Stomach (tissue), 9 donors: ENCODE data around the gene ARID5B. TPM values are rescaled to one million over a fixed set of nuclear protein-coding genes. Genes with fewer than 3 reads are reported as not detected.

Experiments
- DNase-seq, 2 donors: peaks; one replicate each; pipeline versions ENCODE4 v3.0.0 to v3.0.0-alpha.2; 2013 to 2019
- H3K27ac ChIP-seq, 5 donors: fragments of 200-600 bp in 4 of 5; sonication (generic) in 4 of 5; one replicate each; pipeline ENCODE4 v1.5.1; 2013 to 2019; ENCODE audit warnings: mild to moderate bottlenecking in 1 of 5, moderate library complexity in 1 of 5
- H3K27me3 ChIP-seq, 3 donors: fragments of 200-600 bp; sonication (generic); one replicate each; pipeline ENCODE4 v1.5.1; 2017 to 2019; ENCODE audit warnings: mixed run types in 1 of 3
- H3K36me3 ChIP-seq, 4 donors: fragments of 200-600 bp; sonication (generic); 1 replicate in 3 of 4; 2 replicates in 1 of 4; pipeline ENCODE4 v1.5.1; 2016 to 2019
- H3K4me1 ChIP-seq, 4 donors: fragments of 200-600 bp; sonication (generic); one replicate each; pipeline ENCODE4 v1.5.1; 2016 to 2019
- H3K4me3 ChIP-seq, 4 donors: fragments of 200-600 bp; sonication (generic) in 3 of 4; one replicate each; pipeline ENCODE4 v1.5.1; 2016 to 2019; ENCODE audit warnings: mild to moderate bottlenecking in 1 of 4
- H3K9me3 ChIP-seq, 4 donors: fragments of 200-600 bp; sonication (generic); one replicate each; pipeline ENCODE4 v1.5.1; 2016 to 2019
- EP300 ChIP-seq: sonication (generic); formaldehyde crosslinking; IDR thresholded peaks from one replicate; pipeline ENCODE4 v1.6.1; 2017; ENCODE audit warnings: antibody characterized with exemption
- POLR2A ChIP-seq, 4 donors: fragments of 450-650 bp; IDR thresholded peaks; one replicate each; pipeline ENCODE4 v1.6.1; 2016; ENCODE audit warnings: antibody characterized with exemption in 4 of 4, control low read depth in 2 of 4, mild to moderate bottlenecking in 1 of 4, moderate library complexity in 1 of 4
- POLR2AphosphoS5 ChIP-seq, 3 donors: sonication (generic); formaldehyde crosslinking; IDR thresholded peaks; one replicate each; pipeline ENCODE4 v1.6.1; 2016; ENCODE audit warnings: antibody characterized with exemption in 3 of 3
- WGBS, 5 donors: extraction: QIAGEN DNeasy Blood & Tissue Kit in 3 of 5; methylation state at CpG; one replicate each; pipeline versions ENCODE4 v1.1.5 to v1.1.7; 2013 to 2018; 5-methylcytosine and 5-hydroxymethylcytosine counted together
- intact Hi-C: fragments of 100-400 bp; cut with DNase I; formaldehyde crosslinking; loops from one replicate; pipeline ENCODE4 v1.15.1; 2023; ENCODE audit warnings: low total_unique reads
- polyA plus RNA-seq, 3 donors: library from polyadenylated mRNA; stranded (reverse); fragments of 200-250 nt; gene quantifications; one replicate each; pipeline ENCODE4 v1.2.3, GENCODE V29; 2013
- total RNA-seq, 5 donors: library from RNA; depleted of rRNA; stranded (reverse); fragments of >200 nt; gene quantifications; one replicate each; pipeline versions ENCODE4 v1.1.0 to v1.2.3, GENCODE V29; 2014 to 2016
- TF ChIP-seq, protein P1 (sequence below), 7 experiments: fragments of 450-650 bp in 4 of 7; fragments of 200-600 bp in 3 of 7; sonication (generic) in 3 of 7; IDR thresholded peaks; one replicate each; pipeline ENCODE4 v1.5.1; 2016 to 2019; ENCODE audit warnings: antibody characterized with exemption in 7 of 7, control low read depth in 2 of 7, mild to moderate bottlenecking in 1 of 7
- donor health status: healthy with polysubstance abuse.
- donor health status: Bipolar disorder and iron deficiency.
- donor health status: healthy.

The ARID5B gene
- total and polyA plus RNA-seq, 8 donors, result 5.4 to 64.2 (median 11.9) TPM

- Histone ChIP-seq H3K4me1 (peaks cover 29 to 46% (median 33%) of the 10 kb centered on the region in 4 donors), H3K27me3 (no peaks in the 10 kb centered on the region), H3K9me3 (no peaks in the 10 kb centered on the region), H3K27ac (peak overlapping the region in 1 of 5 donors; percentile 10), H3K36me3 (peaks cover 0 to 1% (median 0%) of the 10 kb centered on the region in 4 donors), H3K4me3 (no peak overlapping the region)
- no peak for DNase-seq
- TF ChIP-seq, protein P1, sequence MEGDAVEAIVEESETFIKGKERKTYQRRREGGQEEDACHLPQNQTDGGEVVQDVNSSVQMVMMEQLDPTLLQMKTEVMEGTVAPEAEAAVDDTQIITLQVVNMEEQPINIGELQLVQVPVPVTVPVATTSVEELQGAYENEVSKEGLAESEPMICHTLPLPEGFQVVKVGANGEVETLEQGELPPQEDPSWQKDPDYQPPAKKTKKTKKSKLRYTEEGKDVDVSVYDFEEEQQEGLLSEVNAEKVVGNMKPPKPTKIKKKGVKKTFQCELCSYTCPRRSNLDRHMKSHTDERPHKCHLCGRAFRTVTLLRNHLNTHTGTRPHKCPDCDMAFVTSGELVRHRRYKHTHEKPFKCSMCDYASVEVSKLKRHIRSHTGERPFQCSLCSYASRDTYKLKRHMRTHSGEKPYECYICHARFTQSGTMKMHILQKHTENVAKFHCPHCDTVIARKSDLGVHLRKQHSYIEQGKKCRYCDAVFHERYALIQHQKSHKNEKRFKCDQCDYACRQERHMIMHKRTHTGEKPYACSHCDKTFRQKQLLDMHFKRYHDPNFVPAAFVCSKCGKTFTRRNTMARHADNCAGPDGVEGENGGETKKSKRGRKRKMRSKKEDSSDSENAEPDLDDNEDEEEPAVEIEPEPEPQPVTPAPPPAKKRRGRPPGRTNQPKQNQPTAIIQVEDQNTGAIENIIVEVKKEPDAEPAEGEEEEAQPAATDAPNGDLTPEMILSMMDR (IDR thresholded peaks at IDR 0.05), result no peak
- TF ChIP-seq POLR2A (IDR thresholded peaks at IDR 0.05) (no peak), POLR2AphosphoS5 (IDR thresholded peaks at IDR 0.05) (no peak), EP300 (no peak)
- 58 to 74% (median 67%) methylated on average over 14 of the region's 14 CpGs for WGBS, 5 donors
- intact Hi-C loops, result no loop called here
These were observed 197.0 kb downstream of the ARID5B start for GRCh38 chr10:62098278-62099121.

- TF ChIP-seq POLR2AphosphoS5 (IDR thresholded peaks at IDR 0.05), result no peak
- TF ChIP-seq POLR2A (IDR thresholded peaks at IDR 0.05), result no peak
- no peak for TF ChIP-seq EP300
- TF ChIP-seq, protein P1 (IDR thresholded peaks at IDR 0.05), result no peak
- 85 to 98% (median 94%) methylated on average over 3 of the region's 3 CpGs for WGBS, 5 donors
- Histone ChIP-seq H3K36me3 (no peaks in the 10 kb centered on the region), H3K4me1 (peaks cover 22 to 38% (median 26%) of the 10 kb centered on the region in 4 donors), H3K27ac (no peak overlapping the region), H3K27me3 (no peaks in the 10 kb centered on the region), H3K4me3 (no peak overlapping the region), H3K9me3 (no peaks in the 10 kb centered on the region)
- intact Hi-C loops, result no loop called here
- DNase-seq, result no peak
These were observed 197.8 kb downstream of the ARID5B start for GRCh38 chr10:62099299-62099698.

DNA sequence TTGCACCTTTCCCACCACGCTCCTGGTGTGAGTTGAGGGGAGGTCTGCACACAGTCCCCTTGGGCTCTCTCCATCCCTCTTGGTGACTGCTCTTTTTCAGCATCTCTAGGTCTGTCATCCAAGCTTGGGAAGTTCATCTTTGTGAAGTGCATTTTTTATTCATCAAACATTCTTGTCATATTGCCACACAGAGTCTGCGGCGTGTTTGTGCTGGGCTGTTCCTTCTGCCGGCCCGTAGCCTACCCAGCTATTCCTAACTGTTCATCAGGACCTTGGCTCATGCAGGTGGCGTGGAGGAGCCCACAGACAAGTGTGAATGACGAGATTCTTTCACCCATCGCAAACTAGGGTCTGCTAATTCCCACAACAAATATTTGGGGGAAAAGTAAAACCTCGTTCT lies 202.4 kb downstream of the ARID5B start:
- intact Hi-C loops, result no loop called here
- Histone ChIP-seq H3K4me1 (peaks cover 0 to 2% (median 0%) of the 10 kb centered on the region in 4 donors), H3K4me3 (no peak overlapping the region), H3K27ac (no peak overlapping the region), H3K27me3 (no peaks in the 10 kb centered on the region), H3K9me3 (no peaks in the 10 kb centered on the region), H3K36me3 (no peaks in the 10 kb centered on the region)
- no peak for TF ChIP-seq POLR2AphosphoS5 (IDR thresholded peaks at IDR 0.05)
- TF ChIP-seq, protein P1 (IDR thresholded peaks at IDR 0.05), result no peak
- TF ChIP-seq EP300, result no peak
- TF ChIP-seq POLR2A (IDR thresholded peaks at IDR 0.05), result no peak
- DNase-seq, result no peak
- 83 to 88% (median 87%) methylated on average over 9 of the region's 9 CpGs for WGBS, 5 donors

DNA sequence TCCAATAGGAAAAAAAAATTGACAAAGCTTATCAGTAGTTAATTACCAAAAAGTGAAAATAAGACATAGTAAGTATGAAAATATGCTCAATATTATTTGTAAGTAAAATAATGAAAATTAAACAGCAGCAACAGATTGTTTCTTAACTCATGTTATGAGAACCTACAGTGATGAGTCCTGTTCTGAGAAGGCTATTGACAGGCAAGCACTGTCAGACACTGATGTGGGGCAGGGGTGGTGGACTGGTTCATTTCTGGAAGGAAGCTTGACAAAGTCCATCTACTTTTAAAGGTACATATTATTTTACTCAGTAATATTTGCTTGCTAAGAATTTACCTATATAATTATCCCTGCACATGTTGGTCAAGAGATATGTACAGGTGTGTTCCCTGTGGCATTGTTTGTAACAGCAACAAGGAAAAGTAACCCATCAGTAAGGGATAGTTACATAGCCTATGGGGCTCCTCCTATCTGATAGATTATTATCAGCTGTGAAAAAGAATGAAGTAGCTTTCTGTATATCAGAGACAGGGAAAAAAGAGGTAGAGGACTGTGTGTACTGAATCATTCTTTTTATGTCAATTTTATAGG lies 205.5 kb downstream of the ARID5B start:
- H3K27me3 ChIP-seq, result no peaks in the 10 kb centered on the region
- H3K36me3 ChIP-seq, result no peaks in the 10 kb centered on the region
- no peak overlapping the region for H3K4me3 ChIP-seq
- no peak for DNase-seq
- H3K9me3 ChIP-seq, result no peaks in the 10 kb centered on the region
- H3K27ac ChIP-seq, result no peak overlapping the region
- H3K4me1 ChIP-seq, result peaks cover 5 to 27% (median 5%) of the 10 kb centered on the region in 4 donors
- intact Hi-C loops, result no loop called here
- TF ChIP-seq, protein P1 (IDR thresholded peaks at IDR 0.05), result no peak
- TF ChIP-seq EP300, result no peak
